NCI-H748 (cell line): ENCODE data around the gene KLHL22.
"Not testable (repeated sequence)": the region's sequence is repeated elsewhere in the genome, so short reads cannot be mapped to it uniquely, and the experiment has no call there.

ENCODE experiments used
- DNase-seq: peaks from one replicate; lab custom pipeline; 2025; ENCODE audit not compliant: unreplicated experiment; lab: John Stamatoyannopoulos, UW

KLHL22 gene, protein sequence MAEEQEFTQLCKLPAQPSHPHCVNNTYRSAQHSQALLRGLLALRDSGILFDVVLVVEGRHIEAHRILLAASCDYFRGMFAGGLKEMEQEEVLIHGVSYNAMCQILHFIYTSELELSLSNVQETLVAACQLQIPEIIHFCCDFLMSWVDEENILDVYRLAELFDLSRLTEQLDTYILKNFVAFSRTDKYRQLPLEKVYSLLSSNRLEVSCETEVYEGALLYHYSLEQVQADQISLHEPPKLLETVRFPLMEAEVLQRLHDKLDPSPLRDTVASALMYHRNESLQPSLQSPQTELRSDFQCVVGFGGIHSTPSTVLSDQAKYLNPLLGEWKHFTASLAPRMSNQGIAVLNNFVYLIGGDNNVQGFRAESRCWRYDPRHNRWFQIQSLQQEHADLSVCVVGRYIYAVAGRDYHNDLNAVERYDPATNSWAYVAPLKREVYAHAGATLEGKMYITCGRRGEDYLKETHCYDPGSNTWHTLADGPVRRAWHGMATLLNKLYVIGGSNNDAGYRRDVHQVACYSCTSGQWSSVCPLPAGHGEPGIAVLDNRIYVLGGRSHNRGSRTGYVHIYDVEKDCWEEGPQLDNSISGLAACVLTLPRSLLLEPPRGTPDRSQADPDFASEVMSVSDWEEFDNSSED

DNA sequence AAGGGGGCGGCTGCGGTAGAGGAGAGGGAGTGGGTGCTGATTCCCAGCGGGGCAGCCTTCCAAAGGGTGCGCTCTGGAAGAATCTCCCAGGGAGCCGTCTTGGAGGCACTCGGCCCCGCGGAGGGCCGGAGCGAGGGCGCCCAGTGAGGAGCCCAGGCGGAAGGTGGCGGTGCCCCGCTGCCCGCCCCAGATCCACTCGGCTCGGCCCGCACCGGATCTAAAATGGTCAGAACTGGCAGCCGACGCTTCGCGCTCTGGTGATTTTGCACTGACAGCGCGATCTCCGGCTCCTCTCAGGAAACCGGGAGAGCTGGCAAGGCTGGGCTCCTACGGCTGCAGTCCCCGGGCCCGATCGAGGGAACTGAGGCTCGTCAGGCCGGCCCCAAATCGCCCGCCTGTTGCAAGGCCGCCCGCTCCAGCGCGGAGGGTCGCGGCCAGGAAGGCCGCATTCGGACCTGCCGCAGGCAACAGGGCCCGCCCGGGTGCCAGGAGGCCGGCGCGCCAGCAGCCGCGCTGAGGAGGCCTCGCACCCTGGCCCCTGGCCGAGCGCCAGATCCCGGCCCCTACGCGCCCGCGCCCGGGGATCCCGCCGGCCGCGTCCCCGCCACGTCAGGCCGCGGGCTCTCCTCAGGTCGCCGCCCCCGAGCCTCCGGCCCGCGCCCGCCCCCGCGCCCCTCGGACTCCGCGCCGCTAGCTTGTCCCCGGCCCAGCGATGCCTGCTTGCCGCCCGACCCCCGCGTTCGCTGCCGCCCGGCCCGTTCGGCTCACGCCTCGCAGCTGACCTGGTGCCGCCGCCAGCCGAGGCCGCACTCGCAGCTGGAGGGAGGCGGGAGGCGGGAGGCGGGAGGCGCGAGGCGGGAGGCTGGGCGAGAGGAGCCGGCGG, at the start of gene KLHL22:
TSS of gene KLHL22 (minus strand) at position 818 of the 883 bp plus-strand sequence. CDS start 6,584 bp downstream, outside the sequence.
- peak; percentile 71 for DNase-seq

DNA sequence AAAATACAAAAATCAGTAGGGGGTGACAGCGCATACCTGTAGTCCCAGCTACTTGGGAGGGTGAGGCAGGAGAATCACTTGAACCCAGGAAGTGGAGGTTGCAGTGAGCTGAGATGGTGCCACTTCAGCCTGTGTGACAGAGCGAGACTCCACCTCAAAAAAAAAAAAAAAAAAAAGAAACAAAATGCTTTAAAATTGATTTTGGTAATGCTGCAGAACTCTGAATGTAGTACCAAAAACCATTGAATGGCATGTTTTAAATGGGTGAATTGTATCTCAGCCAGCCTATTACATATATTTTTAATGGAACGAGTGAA, 49.7 kb upstream of the KLHL22 start:
- not testable (repeated sequence) for DNase-seq

DNA sequence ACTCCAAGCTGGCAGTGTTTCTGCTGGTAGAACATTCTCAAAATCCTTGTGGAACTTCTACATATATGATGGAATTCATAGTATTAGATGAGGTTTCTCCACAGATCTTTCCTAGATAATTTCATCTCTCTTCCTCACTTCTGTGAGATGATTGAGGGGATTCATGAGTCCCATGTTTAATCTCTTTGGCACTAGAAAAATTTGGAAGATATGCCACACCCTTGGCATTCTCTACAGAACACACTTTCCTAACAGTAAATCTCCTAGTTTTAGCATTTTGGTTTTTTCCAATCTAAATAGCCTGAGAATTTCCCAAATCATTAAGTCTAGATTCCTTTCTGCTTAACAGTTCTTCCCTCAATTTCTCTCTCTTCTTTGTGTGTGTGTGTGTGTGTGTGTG, 47.1 kb upstream of the KLHL22 start:
- no peak for DNase-seq

DNA sequence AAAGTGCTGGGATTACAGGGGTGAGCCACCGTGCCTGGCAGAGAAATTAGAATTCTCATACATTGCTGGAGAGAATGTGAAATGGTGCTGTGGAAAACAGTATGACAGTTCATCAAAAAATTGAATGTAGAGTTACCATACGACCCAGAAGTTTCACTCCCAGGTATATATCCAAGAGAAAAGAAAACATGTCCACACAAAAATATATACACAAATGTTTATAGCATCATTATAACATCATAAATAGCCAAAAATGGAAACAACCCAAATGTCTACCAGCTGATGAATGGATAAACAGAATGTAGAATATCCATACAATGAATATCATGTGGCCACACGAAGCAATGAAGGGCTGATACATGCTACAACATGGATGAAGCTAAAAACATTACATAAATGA, 46.5 kb upstream of the KLHL22 start:
- DNase-seq = no peak

DNA sequence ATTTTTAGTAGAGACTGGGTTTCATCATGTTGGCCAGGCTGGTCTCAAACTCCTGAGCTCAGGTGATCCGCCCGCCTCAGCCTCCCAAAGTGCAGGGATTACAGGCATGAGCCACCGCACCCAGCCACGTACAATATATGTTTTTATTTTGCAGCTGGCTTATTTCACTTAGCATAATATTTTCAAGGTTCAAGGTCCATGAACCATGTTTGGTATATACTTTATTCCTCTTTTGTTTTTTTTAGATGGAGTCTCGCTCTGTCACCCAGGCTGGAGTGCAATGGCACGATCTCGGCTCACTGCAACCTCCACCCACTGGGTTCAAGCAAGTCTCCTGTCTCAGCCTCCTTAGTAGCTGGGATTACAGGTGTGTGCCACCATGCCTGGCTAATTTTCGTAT, 43.3 kb upstream of the KLHL22 start:
- DNase-seq = not testable (repeated sequence)

DNA sequence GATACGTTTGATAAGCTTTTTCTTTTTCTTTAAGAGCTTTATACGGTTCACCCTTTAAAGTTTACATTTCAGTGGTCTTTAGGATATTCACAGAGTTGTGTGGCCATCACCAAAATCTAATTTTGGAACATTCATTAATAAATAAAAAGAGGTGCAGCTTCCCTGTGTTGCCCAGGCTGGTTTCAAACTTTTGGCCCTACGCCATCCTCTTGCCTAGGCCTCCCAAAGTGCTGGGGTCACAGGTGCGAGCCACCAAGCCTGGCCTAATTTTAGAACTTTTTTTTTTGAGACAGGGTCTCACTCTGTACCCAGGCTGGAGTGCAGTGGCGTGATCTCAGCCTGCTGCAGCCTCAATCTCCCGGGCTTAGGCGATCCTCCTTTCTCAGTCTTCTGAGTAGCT, 42.4 kb upstream of the KLHL22 start:
- no peak for DNase-seq

DNA sequence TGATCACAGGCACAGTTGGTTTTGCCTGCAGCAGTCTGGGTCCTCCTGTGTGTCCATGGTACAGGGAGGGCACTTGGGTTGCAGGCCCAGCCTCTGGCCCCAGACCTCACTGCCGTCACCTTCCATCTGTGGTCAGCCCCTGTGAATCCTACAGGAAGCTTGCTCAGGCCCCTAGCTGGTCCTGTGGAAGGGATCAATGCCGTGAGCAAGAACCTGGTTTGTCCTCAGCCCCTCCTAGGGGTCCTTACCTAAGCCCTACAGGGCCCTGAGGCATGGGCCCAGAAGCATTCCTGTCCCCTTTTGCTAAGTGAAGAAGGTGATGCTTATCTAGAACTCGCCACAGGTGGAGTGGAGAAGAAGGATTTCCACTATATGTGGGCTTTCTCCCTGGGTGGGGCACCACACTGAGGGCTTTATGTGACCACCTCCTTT, 41.7 kb upstream of the KLHL22 start:
- no peak for DNase-seq

DNA sequence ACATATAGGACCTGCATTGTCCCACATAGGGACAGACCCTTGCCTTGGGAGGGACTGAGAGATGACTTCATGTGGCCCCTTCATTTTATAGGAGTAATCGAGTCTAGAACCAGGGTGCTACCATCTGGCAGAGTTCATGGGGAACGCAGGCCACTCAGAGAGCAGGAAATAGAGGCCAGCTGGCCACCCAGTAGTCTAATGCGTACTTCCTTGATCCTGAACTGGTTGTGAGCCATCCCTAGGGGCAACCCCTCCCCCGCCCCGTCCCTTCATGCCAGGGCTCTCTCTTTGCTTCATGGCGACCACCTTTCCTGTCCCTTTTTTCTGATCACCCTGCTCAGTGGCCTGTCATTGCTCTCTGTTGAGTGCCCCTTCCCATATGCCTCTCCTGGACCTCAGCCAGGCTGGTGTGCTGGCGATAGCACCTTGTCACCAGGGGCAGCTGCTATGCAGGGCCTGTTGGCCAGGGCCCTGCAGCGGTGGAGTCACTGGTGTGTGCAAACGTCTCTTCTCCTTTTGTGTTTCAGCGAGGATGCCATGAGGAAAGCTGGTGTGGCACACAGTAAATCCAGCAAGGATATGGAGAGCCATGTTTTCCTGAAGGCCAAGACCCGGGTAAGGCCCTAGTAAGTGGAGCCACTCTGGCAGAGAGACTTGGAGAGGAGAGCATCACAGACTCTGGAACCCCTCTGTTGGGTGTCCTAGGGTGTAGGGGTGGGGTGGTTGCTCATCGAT, 41.2 kb upstream of the KLHL22 start:
- DNase-seq = no peak

DNA sequence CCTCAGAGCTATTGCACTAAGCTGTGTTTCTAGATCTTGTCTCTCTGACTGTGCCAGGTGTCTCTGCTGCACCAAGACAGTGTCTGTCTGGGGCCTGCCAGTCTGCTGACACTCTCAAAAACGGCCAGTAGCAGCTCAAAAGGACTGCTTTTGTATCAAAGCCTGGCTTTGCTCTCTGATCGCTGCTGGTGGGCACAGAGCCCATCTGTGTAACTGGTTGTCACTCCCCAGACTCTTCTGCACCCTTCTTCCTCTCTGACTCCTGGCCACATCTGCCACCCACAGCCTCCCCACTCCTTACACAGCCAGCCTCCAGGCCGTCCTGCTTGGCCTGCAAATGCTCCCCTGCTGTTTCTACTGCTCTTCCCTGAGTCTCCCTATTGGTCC, 38.3 kb upstream of the KLHL22 start:
- DNase-seq = no peak

DNA sequence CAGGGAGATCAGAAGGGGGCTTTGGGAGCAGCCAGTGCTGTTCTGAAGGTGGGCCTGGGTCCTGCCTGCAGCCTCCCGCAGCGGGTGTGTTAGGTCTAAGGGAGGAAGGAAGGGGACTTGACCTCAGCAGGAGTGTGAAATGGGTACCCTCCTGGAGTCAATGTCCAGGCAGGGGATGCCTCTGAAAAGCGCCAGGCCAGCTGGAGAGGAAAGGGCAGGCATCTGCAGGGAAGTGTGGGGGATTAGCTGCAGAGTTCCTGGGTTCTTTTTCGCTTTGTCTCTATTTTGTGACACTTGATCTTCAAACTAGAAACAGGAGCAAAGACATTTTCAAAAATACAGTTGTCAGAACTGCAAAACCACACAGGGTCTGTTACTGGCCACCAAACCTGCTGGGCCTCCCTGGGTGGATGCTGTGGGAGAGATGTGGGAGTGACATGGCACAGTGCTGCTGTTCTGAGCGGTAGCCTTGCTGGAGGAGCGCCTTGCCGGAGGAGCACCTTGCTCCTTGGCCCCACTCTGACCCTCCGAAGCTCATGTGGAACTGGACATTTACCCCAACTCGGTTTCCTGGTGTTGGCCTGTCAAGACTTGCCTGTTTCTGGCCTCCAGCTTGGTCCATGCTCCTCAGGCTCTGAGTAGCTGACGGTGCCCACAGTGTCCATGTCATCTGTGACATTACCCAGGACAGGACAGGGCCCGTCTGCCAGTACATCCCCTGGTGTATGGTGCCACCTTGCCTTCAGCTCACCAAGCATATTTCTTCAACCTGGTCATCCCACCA, 37.7 kb upstream of the KLHL22 start:
- no peak for DNase-seq

DNA sequence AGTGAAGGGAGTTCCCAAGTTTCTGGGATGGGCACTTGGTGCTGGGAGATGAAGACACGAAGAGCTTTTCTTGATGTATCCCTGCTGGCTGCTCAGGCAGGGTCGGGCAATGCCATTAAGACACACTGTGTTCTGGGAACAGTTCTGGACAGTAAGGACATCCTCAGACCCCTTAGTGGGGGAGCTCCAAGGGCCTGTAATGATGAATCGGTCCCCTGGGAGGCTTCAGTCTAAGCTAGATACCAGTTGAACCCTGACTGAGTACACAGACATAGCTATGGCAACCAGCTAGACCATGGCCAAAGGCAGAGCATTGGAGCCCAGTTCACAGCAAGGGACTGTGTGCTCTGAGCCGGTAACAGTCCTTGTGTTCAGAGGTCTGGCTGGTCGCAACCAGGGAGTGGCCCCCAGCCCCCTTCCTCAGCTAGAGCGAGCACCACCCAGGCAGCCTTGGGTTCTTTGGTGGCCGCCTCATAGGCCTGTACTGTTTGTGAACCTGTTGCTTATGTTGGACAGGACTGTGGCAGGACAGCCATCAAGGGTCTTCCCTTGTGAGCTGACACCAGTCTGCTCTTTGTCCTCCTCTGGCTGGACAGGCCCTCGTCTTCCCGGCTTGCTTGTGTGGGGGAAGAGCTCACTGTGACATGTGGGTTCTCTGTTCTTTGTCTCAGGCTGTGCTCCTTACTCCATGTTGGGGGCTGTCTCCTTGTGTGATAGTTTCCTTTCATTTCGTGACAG, 36.8 kb upstream of the KLHL22 start:
- no peak for DNase-seq

DNA sequence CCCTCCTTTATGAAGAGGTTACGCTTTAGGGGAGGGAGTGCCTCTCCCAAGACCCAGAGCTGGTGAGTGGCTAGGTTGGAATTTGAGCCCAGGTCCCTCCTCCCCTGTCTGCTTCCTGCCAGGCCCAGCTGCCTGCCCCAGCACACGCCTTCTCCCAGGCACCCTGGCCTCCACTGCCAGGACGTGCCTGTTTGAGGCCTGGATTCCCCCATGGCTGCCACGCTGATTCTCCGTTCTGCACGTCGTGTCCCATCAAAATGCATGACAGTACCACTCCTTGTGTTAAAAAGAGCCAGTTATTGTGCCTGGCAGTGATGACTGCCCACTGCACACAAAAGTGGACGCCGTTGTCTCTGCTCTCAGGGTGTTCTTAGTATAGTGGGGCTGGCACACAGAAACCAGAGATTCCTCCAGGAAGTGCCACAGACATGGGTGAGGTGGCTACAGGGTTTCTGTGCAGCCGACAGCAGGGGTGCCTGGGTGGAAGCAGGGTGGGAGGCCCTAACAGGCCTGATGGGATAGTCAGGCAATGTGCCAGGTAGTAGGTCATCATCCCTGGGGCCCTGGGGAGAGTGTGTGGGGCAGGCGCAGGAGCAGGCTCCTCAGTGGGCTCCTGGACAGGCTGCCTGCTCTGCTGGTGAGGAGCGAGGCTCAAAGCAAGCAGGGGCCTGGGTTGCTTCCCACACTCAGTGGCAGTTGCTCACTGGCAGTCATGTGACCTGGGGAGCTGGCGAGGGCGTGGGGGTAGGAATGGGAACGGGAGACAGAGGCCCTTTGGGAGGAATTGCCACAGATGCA, 36.0 kb upstream of the KLHL22 start:
- no peak for DNase-seq

DNA sequence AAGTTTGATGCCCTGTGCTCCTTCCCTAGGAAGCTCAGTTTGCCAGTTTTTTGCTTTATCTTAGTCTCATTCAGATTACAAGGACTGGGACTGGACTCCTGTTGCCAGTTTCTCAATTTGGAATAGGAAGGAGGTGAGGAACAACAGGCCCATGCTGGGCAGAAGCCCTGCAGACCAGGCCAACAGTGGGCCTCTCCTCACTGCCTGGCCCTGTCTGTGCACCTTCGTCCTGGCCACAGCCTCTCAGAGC, 35.5 kb upstream of the KLHL22 start:
- no peak for DNase-seq

DNA sequence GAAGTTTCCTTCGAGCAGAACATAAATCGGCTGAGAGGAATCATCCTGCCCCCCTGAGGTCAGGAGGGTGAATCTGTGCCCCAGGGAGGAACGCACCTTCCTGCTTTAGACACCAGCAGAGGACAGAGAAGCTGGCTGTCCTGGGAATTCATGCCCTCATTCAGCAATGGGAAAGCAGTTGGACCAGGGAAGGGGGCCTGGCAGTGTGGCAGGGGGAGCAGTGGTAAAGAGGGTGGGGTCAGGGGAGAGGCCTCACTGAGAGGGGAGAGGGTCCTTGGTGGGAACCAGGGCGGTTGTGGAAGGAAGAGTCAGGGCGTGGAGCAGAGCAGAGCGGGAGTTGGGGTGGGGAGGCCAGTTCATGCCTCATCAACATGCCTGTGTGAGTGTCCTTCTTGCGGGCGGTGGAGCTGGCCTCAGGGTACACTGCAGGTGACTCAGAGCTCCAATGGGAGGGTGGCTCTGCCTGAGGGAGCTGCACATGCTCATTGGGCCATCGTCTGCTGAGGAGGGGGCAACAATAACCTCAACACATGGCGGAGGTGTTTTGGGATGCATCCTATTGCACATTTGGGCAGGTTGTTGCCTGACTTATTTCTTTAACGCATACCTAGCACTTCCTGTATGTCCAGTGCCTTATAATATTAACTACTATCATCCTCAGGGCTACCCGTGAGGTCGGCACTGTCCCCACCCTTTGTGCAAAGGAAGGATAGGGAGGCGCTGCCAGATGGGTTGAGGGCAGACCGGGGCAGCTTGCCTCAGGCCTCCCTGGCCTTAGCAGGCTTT, 35.0 kb upstream of the KLHL22 start:
- DNase-seq = no peak

DNA sequence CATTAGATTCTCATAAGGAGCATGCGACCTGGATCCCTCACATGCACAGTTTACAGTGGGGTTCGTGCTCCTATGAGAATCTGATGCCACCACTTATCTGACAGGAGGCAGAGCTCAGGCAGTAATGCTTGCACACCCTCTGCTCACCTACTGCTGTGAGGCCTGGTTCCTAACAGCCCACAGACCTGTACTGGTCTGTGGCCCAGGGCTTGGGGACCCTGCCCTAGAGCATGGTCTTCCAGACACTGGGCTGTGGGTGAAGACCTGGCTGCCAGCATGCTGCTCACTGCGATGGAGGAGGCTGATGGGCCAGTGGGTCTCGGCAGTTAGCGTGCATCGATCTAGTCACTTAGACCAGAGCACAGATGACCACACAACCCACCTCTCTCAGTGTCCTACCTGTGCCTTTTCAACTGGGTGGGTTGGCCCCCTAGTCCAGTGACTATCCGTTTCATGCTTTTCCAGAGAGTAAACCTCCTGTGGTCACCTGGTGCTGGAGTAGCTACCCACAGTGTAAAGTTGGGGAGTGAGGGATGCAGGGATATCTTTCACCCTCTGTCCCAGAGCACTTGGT, 32.9 kb upstream of the KLHL22 start:
- DNase-seq = no peak

DNA sequence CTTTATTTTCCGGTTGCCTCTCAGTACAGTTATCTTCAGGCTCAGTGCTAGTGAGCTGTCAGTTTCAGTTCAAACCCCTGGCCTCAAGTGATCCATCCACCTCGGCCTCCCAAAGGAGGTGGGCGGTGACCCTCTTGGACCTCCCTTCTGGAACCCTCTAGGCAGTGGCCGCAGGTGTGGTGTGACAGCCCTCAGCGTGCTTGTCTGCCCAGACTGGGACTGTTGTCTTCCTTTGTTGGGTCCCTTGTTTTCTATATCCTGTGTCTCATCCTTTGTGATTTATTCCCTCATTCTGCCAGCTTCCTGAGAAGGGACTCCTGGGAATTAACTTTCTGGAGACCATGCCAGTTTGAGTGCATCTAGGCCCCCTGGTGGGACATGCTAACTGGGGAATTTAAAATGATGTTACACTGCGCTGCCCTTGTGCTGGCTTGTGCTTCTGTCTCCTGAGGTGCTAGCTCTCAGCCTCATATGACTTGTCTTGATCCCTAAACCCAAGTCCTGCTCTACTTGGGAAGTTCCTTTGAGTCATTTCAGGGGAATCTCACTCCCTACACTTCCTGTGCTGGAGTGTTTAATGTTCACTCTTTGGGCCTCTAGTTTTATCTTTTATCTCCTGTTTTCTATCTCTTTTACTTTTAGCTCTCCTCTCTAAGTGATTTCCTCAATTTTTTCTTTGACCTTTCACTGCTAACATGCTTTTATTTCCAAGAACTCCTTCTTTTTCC, 31.2 kb upstream of the KLHL22 start:
- DNase-seq = no peak

DNA sequence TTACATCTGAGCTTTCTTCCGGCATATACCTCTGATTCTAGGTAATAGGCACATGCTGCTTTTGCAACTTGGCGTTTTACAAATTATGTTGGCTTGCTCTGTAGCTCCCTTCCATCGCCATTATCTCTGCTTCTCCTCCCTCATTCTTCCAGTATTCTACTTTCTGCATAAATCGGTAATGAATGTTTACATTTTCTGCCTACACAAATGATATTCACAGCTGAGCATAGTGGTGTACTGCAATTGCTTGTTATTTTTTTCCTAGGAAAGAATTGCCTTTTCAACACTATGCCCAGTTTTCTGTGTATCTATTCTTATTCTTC, 30.7 kb upstream of the KLHL22 start:
- no peak for DNase-seq

DNA sequence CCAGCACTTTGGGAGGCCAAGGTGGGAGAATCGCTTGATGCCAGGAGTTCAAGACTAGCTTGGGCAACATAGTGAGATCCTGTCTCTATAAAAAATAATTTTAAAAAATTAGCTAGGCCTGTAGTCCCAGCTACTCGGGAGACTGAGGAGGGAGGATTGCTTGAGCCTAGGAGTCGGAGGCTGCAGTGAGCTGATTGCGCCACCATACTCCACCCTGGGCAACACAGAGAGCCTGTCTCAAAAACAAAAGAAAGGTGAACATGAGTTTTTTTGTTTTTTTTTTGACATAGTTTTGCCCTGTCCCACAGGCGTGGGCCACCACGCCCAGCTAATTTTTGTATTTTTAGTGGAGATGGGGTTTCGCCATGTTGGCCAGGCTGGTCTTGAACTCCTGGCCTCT, 29.5 kb upstream of the KLHL22 start:
- DNase-seq = no peak
